HG02981 (cell line): ENCODE measurements around the gene ACOT11.

Experiments
- ATAC-seq: cut with Tn5 transposase; IDR thresholded peaks from one replicate; pipeline ENCODE4 v1.9.1; 2021; ENCODE audit warnings: mild to moderate bottlenecking, moderate library complexity; ENCODE audit not compliant: unreplicated experiment

The ACOT11 gene

GRCh38 chr1:54559771-54560231 is 11.8 kb downstream of the ACOT11 start:
- ATAC-seq, result no peak

GRCh38 chr1:54564312-54565112 is 16.5 kb downstream of the ACOT11 start:
- ATAC-seq, result no peak

- no peak for ATAC-seq
Observed at GRCh38 chr1:54565113-54565501, 17.1 kb downstream of the ACOT11 start.

- ATAC-seq, result no peak
Observed at GRCh38 chr1:54566438-54567141, 18.6 kb downstream of the ACOT11 start.

GRCh38 chr1:54567961-54568360 is 19.9 kb downstream of the ACOT11 start:
- no peak for ATAC-seq

GRCh38 chr1:54569339-54569738 is 21.3 kb downstream of the ACOT11 start:
- ATAC-seq, result no peak

- no peak for ATAC-seq
Observed at GRCh38 chr1:54570161-54570560, 22.1 kb downstream of the ACOT11 start.

- ATAC-seq, result no peak
Observed at GRCh38 chr1:54571326-54571725, 23.3 kb downstream of the ACOT11 start.

GRCh38 chr1:54571803-54572541 is 23.9 kb downstream of the ACOT11 start:
- ATAC-seq, result no peak

- ATAC-seq, result no peak
Observed at GRCh38 chr1:54572542-54572850, 24.5 kb downstream of the ACOT11 start.

- ATAC-seq, result no peak
Observed at GRCh38 chr1:54574158-54574778, 26.2 kb downstream of the ACOT11 start.

GRCh38 chr1:54575161-54575560 is 27.1 kb downstream of the ACOT11 start:
- ATAC-seq, result no peak

- no peak for ATAC-seq
Observed at GRCh38 chr1:54575605-54576290, 27.7 kb downstream of the ACOT11 start.

GRCh38 chr1:54577612-54578011 is 29.6 kb downstream of the ACOT11 start:
- ATAC-seq, result no peak

- no peak for ATAC-seq
Observed at GRCh38 chr1:54579337-54579781, 31.3 kb downstream of the ACOT11 start.

GRCh38 chr1:54580856-54581550 is 33.0 kb downstream of the ACOT11 start:
- no peak for ATAC-seq

- no peak for ATAC-seq
Observed at GRCh38 chr1:54581621-54582035, 33.6 kb downstream of the ACOT11 start.

GRCh38 chr1:54582566-54583306 is 34.7 kb downstream of the ACOT11 start:
- ATAC-seq, result no peak

GRCh38 chr1:54583307-54583686 is 35.3 kb downstream of the ACOT11 start:
- ATAC-seq, result no peak
